ENCODE measurements around the gene ROBO4. TPM values are rescaled to one million over a fixed set of nuclear protein-coding genes. Genes with fewer than 3 reads are reported as not detected.

The ROBO4 gene
- total RNA-seq, 1 experiment from 2014 or later = 1.6 TPM

GRCh38 chr11:124935548-124936514 lies 38.2 kb upstream of the ROBO4 start, which contains the start of gene HEPACAM:
TSS of gene HEPACAM (minus strand) at chr11:124936047. CDS start at chr11:124936006, 41 bp downstream.
- Histone ChIP-seq H3K79me2 (ENCODE audit: low read length) (no peaks in the 10 kb centered on the region), H3K4me2 (ENCODE audit: low read length) (no peak within 1 kb of the TSS), H2AFZ (ENCODE audit: low read length) (no peak within 1 kb of the TSS), H3K27ac (ENCODE audit: low read length) (no peak within 1 kb of the TSS), H3K27me3 (ENCODE audit: low read length) (no peaks in the 10 kb centered on the region), H3K9me2 (replicated peaks; ENCODE audit: low read length) (no peaks in the 10 kb centered on the region), H3F3A (ENCODE audit: low read length, unreplicated experiment) (no peaks in the 10 kb centered on the region), H3K4me1 (ENCODE audit: insufficient read depth, low read length) (peaks cover 7% of the 10 kb centered on the region; the same call in 1 of the 2 replicates), H4K20me1 (ENCODE audit: low read length) (no peaks in the 10 kb centered on the region), H3K9ac (ENCODE audit: low read length) (no peak within 1 kb of the TSS), H3K4me3 (ENCODE audit: low read length) (no peak within 1 kb of the TSS), H3K9me3 (ENCODE audit: low read length) (no peaks in the 10 kb centered on the region), H3K36me3 (ENCODE audit: low read depth, low read length) (no peaks in the 10 kb centered on the region)
- no peak for ATAC-seq
- no peak for DNase-seq
- POLR2A ChIA-PET (ENCODE audit: unreplicated experiment) = no interaction called here
- no peak for TF ChIP-seq EZH2phosphoT487 (IDR thresholded peaks at IDR 0.05; ENCODE audit: borderline replicate concordance, low read length)
- TF ChIP-seq EZH2 (IDR thresholded peaks at IDR 0.05; ENCODE audit: low read length, unreplicated experiment) = no peak
- TF ChIP-seq CTCF (conservative IDR thresholded peaks at IDR 0.05; ENCODE audit: low read depth, low read length) = no peak
- no TSS peak for BruUV-seq (replicated peaks)
- intact Hi-C loops (cut with micrococcal nuclease) = no loop called here
- CTCF ChIA-PET = interaction anchor here (3.1 kb wide), 1 partner anchor 60 kb away, joined by 8 read pairs; no protein-coding TSS in a partner anchor

- no peaks in the 10 kb centered on the region for H3K79me2 ChIP-seq (ENCODE audit: low read length)
- CTCF ChIA-PET = interaction anchor here (3.1 kb wide), 1 partner anchor 59 kb away, joined by 8 read pairs; no protein-coding TSS in a partner anchor
- TF ChIP-seq EZH2phosphoT487 (IDR thresholded peaks at IDR 0.05; ENCODE audit: borderline replicate concordance, low read length) (no peak), EZH2 (IDR thresholded peaks at IDR 0.05; ENCODE audit: low read length, unreplicated experiment) (no peak), CTCF (conservative IDR thresholded peaks at IDR 0.05; ENCODE audit: low read depth, low read length) (peak; percentile 42)
- H3K27me3 ChIP-seq (ENCODE audit: low read length) = no peaks in the 10 kb centered on the region
- POLR2A ChIA-PET (ENCODE audit: unreplicated experiment) = no interaction called here
- no peak overlapping the region for H3K27ac ChIP-seq (ENCODE audit: low read length)
- H2AFZ ChIP-seq (ENCODE audit: low read length) = no peak overlapping the region
- no peak overlapping the region for H3K4me2 ChIP-seq (ENCODE audit: low read length)
- DNase-seq (peak; percentile 35), ATAC-seq (peak; percentile 22; the same call in 1 of the 2 replicates)
- H3F3A ChIP-seq (ENCODE audit: low read length, unreplicated experiment) = no peaks in the 10 kb centered on the region
- no peak overlapping the region for H3K4me3 ChIP-seq (ENCODE audit: low read length)
- intact Hi-C loops (cut with micrococcal nuclease) = no loop called here
- H3K9me3 ChIP-seq (ENCODE audit: low read length) = no peaks in the 10 kb centered on the region
- BruUV-seq (replicated peaks) = no TSS peak
- no peaks in the 10 kb centered on the region for H3K9me2 ChIP-seq (replicated peaks; ENCODE audit: low read length)
- H3K4me1 ChIP-seq (ENCODE audit: insufficient read depth, low read length) = peaks cover 7% of the 10 kb centered on the region; the same call in 1 of the 2 replicates
- H3K36me3 ChIP-seq (ENCODE audit: low read depth, low read length) = no peaks in the 10 kb centered on the region
- H3K9ac ChIP-seq (ENCODE audit: low read length) = no peak overlapping the region
- H4K20me1 ChIP-seq (ENCODE audit: low read length) = no peaks in the 10 kb centered on the region
Measured at GRCh38 chr11:124934862-124935547, 37.3 kb upstream of the ROBO4 start.
